NCI-H1930 (cell line): ENCODE data around the gene CCDC148.

Source experiments
- DNase-seq, 2 experiments: peaks; one replicate each; lab custom pipeline; 2025; lab: John Stamatoyannopoulos, UW

CCDC148 gene

GRCh38 chr2:158174495-158174894, 282.1 kb downstream of the CCDC148 start:
- no peak for DNase-seq

- no peak for DNase-seq
Measured at GRCh38 chr2:158172719-158173118, 283.8 kb downstream of the CCDC148 start.

- no peak for DNase-seq
Measured at GRCh38 chr2:158154596-158154995, 302.0 kb downstream of the CCDC148 start.

- DNase-seq, result no peak
Measured at GRCh38 chr2:158153270-158154015, 303.1 kb downstream of the CCDC148 start.

GRCh38 chr2:158144914-158145625, 311.5 kb downstream of the CCDC148 start:
- DNase-seq, result no peak

- DNase-seq, result no peak
Measured at GRCh38 chr2:158143703-158144360, 312.7 kb downstream of the CCDC148 start.

GRCh38 chr2:158142568-158143332, 313.8 kb downstream of the CCDC148 start:
- DNase-seq, result no peak

GRCh38 chr2:158142165-158142564, 314.4 kb downstream of the CCDC148 start:
- DNase-seq, result no peak

- no peak for DNase-seq
Measured at GRCh38 chr2:158140201-158140600, 316.4 kb downstream of the CCDC148 start.

GRCh38 chr2:158138255-158138654, 318.3 kb downstream of the CCDC148 start:
- DNase-seq, result no peak

- DNase-seq, result no peak
Measured at GRCh38 chr2:158135096-158135495, 321.5 kb downstream of the CCDC148 start.

GRCh38 chr2:158134655-158135054, 321.9 kb downstream of the CCDC148 start:
- DNase-seq, result no peak

- DNase-seq, result no peak
Measured at GRCh38 chr2:158134055-158134454, 322.5 kb downstream of the CCDC148 start.

- no peak for DNase-seq
Measured at GRCh38 chr2:158131919-158132566, 324.5 kb downstream of the CCDC148 start.

- no peak for DNase-seq
Measured at GRCh38 chr2:158131483-158131912, 325.1 kb downstream of the CCDC148 start.

- no peak for DNase-seq
Measured at GRCh38 chr2:158130832-158131473, 325.6 kb downstream of the CCDC148 start.

- no peak for DNase-seq
Measured at GRCh38 chr2:158129037-158129436, 327.5 kb downstream of the CCDC148 start.

- DNase-seq, result no peak
Measured at GRCh38 chr2:158128168-158128973, 328.2 kb downstream of the CCDC148 start.

- DNase-seq, result peak in 1 of 2 experiments; percentile 42
Measured at GRCh38 chr2:158127380-158127804, 329.2 kb downstream of the CCDC148 start.
